Renal cortical epithelial cell (primary cell): ENCODE results near the gene IL2RA. TPM values are rescaled to one million over a fixed set of nuclear protein-coding genes. Genes with fewer than 3 reads are reported as not detected.

Experiments
- DNase-seq: peaks from one replicate; pipeline ENCODE4 v3.0.0-alpha.2; 2011; ENCODE audit warnings: low read depth
- total RNA-seq: library from RNA; depleted of rRNA; stranded (reverse); fragments of >200 nt; gene quantifications from 2 replicates; pipeline ENCODE4 v1.2.3, GENCODE V29; 2014

IL2RA gene
- total RNA-seq, 1 donor from 2014 or later = not detected

GRCh38 chr10:6040205-6040604, 22.0 kb downstream of the IL2RA start:
- DNase-seq = no peak

GRCh38 chr10:6039711-6040110, 22.5 kb downstream of the IL2RA start:
- no peak for DNase-seq

GRCh38 chr10:6038071-6038631, 24.0 kb downstream of the IL2RA start:
- DNase-seq = no peak

- DNase-seq = no peak
These were observed 24.7 kb downstream of the IL2RA start for GRCh38 chr10:6037422-6037821.

- no peak for DNase-seq
These were observed 25.3 kb downstream of the IL2RA start for GRCh38 chr10:6036861-6037321.

- DNase-seq = no peak
These were observed 26.1 kb downstream of the IL2RA start for GRCh38 chr10:6035931-6036575.

- no peak for DNase-seq
These were observed 26.9 kb downstream of the IL2RA start for GRCh38 chr10:6035101-6035834.

- DNase-seq = no peak
These were observed 27.8 kb downstream of the IL2RA start for GRCh38 chr10:6034371-6034770.

GRCh38 chr10:6033954-6034353, 28.2 kb downstream of the IL2RA start:
- DNase-seq = peak; percentile 80

- DNase-seq = no peak
These were observed 31.2 kb downstream of the IL2RA start for GRCh38 chr10:6030940-6031339.

GRCh38 chr10:6030217-6030616, 31.9 kb downstream of the IL2RA start:
- no peak for DNase-seq

- no peak for DNase-seq
These were observed 34.2 kb downstream of the IL2RA start for GRCh38 chr10:6027929-6028328.

- no peak for DNase-seq
These were observed 36.4 kb downstream of the IL2RA start for GRCh38 chr10:6025683-6026255.

- no peak for DNase-seq
These were observed 37.9 kb downstream of the IL2RA start for GRCh38 chr10:6024334-6024682.

- DNase-seq = no peak
These were observed 38.4 kb downstream of the IL2RA start for GRCh38 chr10:6023661-6024333.

GRCh38 chr10:6022660-6023059, 39.5 kb downstream of the IL2RA start:
- no peak for DNase-seq

- no peak for DNase-seq
These were observed 41.3 kb downstream of the IL2RA start for GRCh38 chr10:6020826-6021225.

GRCh38 chr10:6019796-6020195, 42.4 kb downstream of the IL2RA start:
- no peak for DNase-seq

- no peak for DNase-seq
These were observed 43.0 kb downstream of the IL2RA start for GRCh38 chr10:6019010-6019782.

GRCh38 chr10:6018422-6018821, 43.7 kb downstream of the IL2RA start:
- no peak for DNase-seq

GRCh38 chr10:6017781-6018354, 44.3 kb downstream of the IL2RA start:
- no peak for DNase-seq
